CD4-positive, alpha-beta T cell (primary cell): Measurements from ENCODE around the gene USP2. TPM values are rescaled to one million over a fixed set of nuclear protein-coding genes. Genes with fewer than 3 reads are reported as not detected.

Experiments used
- ATAC-seq: fragments of 200-7000 bp; cut with Tn5 transposase; one replicate; pipeline ENCODE4 v1.10.0; 2022; ENCODE audit warnings: mild to moderate bottlenecking; ENCODE audit not compliant: poor library complexity
- CTCF ChIA-PET: fragments of 350-600 bp; sonication (Branson Sonifier 250); formaldehyde crosslinking; loops from one replicate; lab custom pipeline; 2021; ENCODE audit warnings: antibody characterized with exemption, inconsistent platforms; lab: Charles Lee
- POLR2A ChIA-PET: fragments of 350-600 bp; sonication (Branson Sonifier 250); formaldehyde crosslinking; loops from one replicate; lab custom pipeline; 2021; ENCODE audit warnings: antibody characterized with exemption, inconsistent platforms; lab: Charles Lee
- DNase-seq, 14 experiments: peaks; one replicate each; pipeline ENCODE4 v3.0.0-alpha.2; 2013 to 2020; ENCODE audit warnings: mixed read lengths in 2 of 14
- H3K27ac ChIP-seq, 2 donors: one replicate each; pipeline versions ENCODE4 v1.5.1 to v1.7.0; 2013; ENCODE audit warnings: low read length in 2 of 2, low read depth in 1 of 2, mild to moderate bottlenecking in 1 of 2
- H3K27me3 ChIP-seq, 2 experiments: 1 replicate in 1 of 2; 2 replicates in 1 of 2; pipeline versions ENCODE4 v1.6.1 to v1.7.0; 2013; ENCODE audit warnings: low read length in 2 of 2, control low read depth in 1 of 2, mild to moderate bottlenecking in 1 of 2, moderate library complexity in 1 of 2; ENCODE audit not compliant: insufficient read depth in 2 of 2, control insufficient read depth in 1 of 2
- H3K36me3 ChIP-seq: one replicate; pipeline ENCODE4 v1.6.1; 2013; ENCODE audit warnings: low read length, control low read depth; ENCODE audit not compliant: insufficient read depth
- H3K4me1 ChIP-seq: one replicate; pipeline ENCODE4 v1.6.1; 2013; ENCODE audit warnings: low read length, control low read depth; ENCODE audit not compliant: insufficient read depth
- H3K4me3 ChIP-seq: one replicate; pipeline ENCODE4 v1.5.1; 2013; ENCODE audit warnings: mild to moderate bottlenecking, low read length, moderate library complexity
- H3K9me3 ChIP-seq, 2 experiments: 1 replicate in 1 of 2; 2 replicates in 1 of 2; pipeline versions ENCODE4 v1.6.1 to v1.7.0; 2013; ENCODE audit warnings: low read length in 2 of 2, mild to moderate bottlenecking in 2 of 2, control low read depth in 1 of 2, moderate library complexity in 1 of 2; ENCODE audit not compliant: control insufficient read depth in 1 of 2, insufficient read depth in 1 of 2
- H3K27ac Mint-ChIP-seq: one replicate; pipeline ENCODE4 v1.8.0; 2020; ENCODE audit warnings: mixed read lengths
- H3K27me3 Mint-ChIP-seq: one replicate; pipeline ENCODE4 v1.8.0; 2021; ENCODE audit warnings: mixed read lengths
- H3K36me3 Mint-ChIP-seq: one replicate; pipeline ENCODE4 v1.8.0; 2021; ENCODE audit warnings: low read depth, mixed read lengths
- H3K4me1 Mint-ChIP-seq: one replicate; pipeline ENCODE4 v1.8.0; 2021; ENCODE audit warnings: low read depth, mixed read lengths
- H3K4me3 Mint-ChIP-seq: one replicate; pipeline ENCODE4 v1.8.0; 2020; ENCODE audit warnings: mild to moderate bottlenecking, mixed read lengths
- H3K9me3 Mint-ChIP-seq: one replicate; pipeline ENCODE4 v1.8.0; 2020; ENCODE audit warnings: mixed read lengths
- CTCF ChIP-seq: fragments of 200-600 bp; IDR thresholded peaks from one replicate; pipeline ENCODE4 v1.8.0; 2022; ENCODE audit warnings: antibody characterized with exemption, mild to moderate bottlenecking
- intact Hi-C, 2 experiments: fragments of 100-400 bp; cut with DNase I in 1 of 2; cut with micrococcal nuclease in 1 of 2; formaldehyde crosslinking; loops; one replicate each; pipeline versions ENCODE4 v1.15.1 to v1.9.0; 2023 to 2025; cut with DNase I, micrococcal nuclease
- total RNA-seq, 174 experiments: library from RNA in 2 of 174; stranded (reverse) in 2 of 174; gene quantifications; one replicate each; pipeline ENCODE4 v1.2.3 and lab custom pipeline; 2021 to 2026

The USP2 gene
- total RNA-seq, 2 experiments from 2014 or later: 2.0 to 2.6 TPM

GRCh38 chr11:119332111-119332765 lies 49.3 kb downstream of the USP2 start:
- Histone ChIP-seq H3K4me3 (no peak overlapping the region), H3K4me1 (peaks cover 21% of the 10 kb centered on the region), H3K9me3 (no peaks in the 10 kb centered on the region), H3K27ac (no peak overlapping the region), H3K36me3 (peaks cover 4% of the 10 kb centered on the region), H3K27me3 (no peaks in the 10 kb centered on the region)
- Mint-ChIP-seq H3K4me1 (peaks cover 24% of the 10 kb centered on the region), H3K27ac (peak overlapping the region; percentile 94), H3K36me3 (peaks cover 22% of the 10 kb centered on the region), H3K27me3 (no peaks in the 10 kb centered on the region), H3K9me3 (no peaks in the 10 kb centered on the region), H3K4me3 (peak overlapping the region; percentile 99)
- intact Hi-C loops: no loop called here
- DNase-seq: no peak
- ChIA-PET CTCF (no interaction called here), POLR2A (no interaction called here)
- TF ChIP-seq CTCF: no peak
- no peak for ATAC-seq

GRCh38 chr11:119330237-119330636 lies 51.3 kb downstream of the USP2 start:
- Mint-ChIP-seq H3K4me1 (peaks cover 14% of the 10 kb centered on the region), H3K9me3 (no peaks in the 10 kb centered on the region), H3K27ac (no peak overlapping the region), H3K36me3 (peaks cover 14% of the 10 kb centered on the region), H3K27me3 (no peaks in the 10 kb centered on the region), H3K4me3 (no peak overlapping the region)
- Histone ChIP-seq H3K27ac (no peak overlapping the region), H3K36me3 (no peaks in the 10 kb centered on the region), H3K4me1 (peaks cover 16% of the 10 kb centered on the region), H3K4me3 (no peak overlapping the region), H3K9me3 (no peaks in the 10 kb centered on the region), H3K27me3 (no peaks in the 10 kb centered on the region)
- no peak for DNase-seq
- intact Hi-C loops: no loop called here
- TF ChIP-seq CTCF: no peak
- no peak for ATAC-seq
- ChIA-PET CTCF (interaction anchor here (4.6 kb wide), 1 partner anchor 8 kb away, joined by 14 read pairs; no protein-coding TSS in a partner anchor), POLR2A (interaction anchor here (0.7 kb wide), 1 partner anchor 1344 kb away, joined by 4 read pairs; the partner anchor contains the start of gene IL10RA)

GRCh38 chr11:119329320-119329719 lies 52.2 kb downstream of the USP2 start:
- H3K36me3 ChIP-seq: no peaks in the 10 kb centered on the region
- Mint-ChIP-seq H3K9me3 (no peaks in the 10 kb centered on the region), H3K4me3 (no peak overlapping the region), H3K27me3 (no peaks in the 10 kb centered on the region), H3K36me3 (peaks cover 5% of the 10 kb centered on the region), H3K4me1 (peaks cover 12% of the 10 kb centered on the region), H3K27ac (no peak overlapping the region)
- POLR2A ChIA-PET: no interaction called here
- H3K27ac ChIP-seq: no peak overlapping the region
- ATAC-seq (no peak), DNase-seq (no peak)
- intact Hi-C loops: no loop called here
- no peak for TF ChIP-seq CTCF
- H3K4me3 ChIP-seq: no peak overlapping the region
- H3K27me3 ChIP-seq: no peaks in the 10 kb centered on the region
- no peaks in the 10 kb centered on the region for H3K9me3 ChIP-seq
- CTCF ChIA-PET: interaction anchor here (4.6 kb wide), 1 partner anchor 9 kb away, joined by 14 read pairs; no protein-coding TSS in a partner anchor
- H3K4me1 ChIP-seq: peaks cover 7% of the 10 kb centered on the region
